ENCODE results near the gene CEP43. TPM values are rescaled to one million over a fixed set of nuclear protein-coding genes. Genes with fewer than 3 reads are reported as not detected.

Gene CEP43
- total RNA-seq, 5 donors from 2014 or later (not counting 1 experiment from before 2014, with no cell fraction given): 12.3 to 15.9 (median 14.8) TPM

GRCh38 chr6:166998256-166999144, 697 bp upstream of the CEP43 start:
- ATAC-seq (replicated peaks in 1 of 4) (peak; percentile 4 to 6 (median 4)), DNase-seq (peak in 14 of 35 experiments; percentile 0 to 18 (median 5))
- ChIA-PET POLR2A (no interaction called here), CTCF (interaction anchor here (0.9 to 1.7 kb wide), 6 partner anchors 9 to 211 kb away, joined by 3 to 27 read pairs (median 4); no protein-coding TSS in a partner anchor)
- no peaks in the 10 kb centered on the region for H3K9me3 Mint-ChIP-seq
- peaks cover 0 to 8% of the 10 kb centered on the region in 2 donors for H3K36me3 ChIP-seq (ENCODE audit: control insufficient read depth in 2 of 2, extremely low read depth in 1 of 2, insufficient read depth in 1 of 2, low read length in 1 of 2)
- peak overlapping the region in 1 of 2 donors; percentile 72 for H3K27ac Mint-ChIP-seq
- peak overlapping the region; percentile 84 to 89 (median 85) for H3K4me3 Mint-ChIP-seq
- H3K9me3 ChIP-seq: no peaks in the 10 kb centered on the region
- no peaks in the 10 kb centered on the region for H3K27me3 ChIP-seq (replicated peaks in 1 of 2; ENCODE audit: control insufficient read depth in 2 of 2, extremely low read depth in 1 of 2, insufficient read depth in 2 of 2, low read length in 1 of 2)
- peak overlapping the region; percentile 95 to 98 for H3K4me3 ChIP-seq (ENCODE audit: control insufficient read depth in 1 of 2, extremely low read depth in 1 of 2, low read length in 1 of 2)
- H3K27ac ChIP-seq (ENCODE audit: low read length): peak overlapping the region; percentile 24
- peaks cover 6 to 19% of the 10 kb centered on the region in 2 experiments for H3K4me1 ChIP-seq (ENCODE audit: control insufficient read depth in 1 of 2, extremely low read depth in 1 of 2, insufficient read depth in 2 of 2, low read length in 2 of 2)
- H3K4me1 Mint-ChIP-seq: peaks cover 30 to 38% (median 30%) of the 10 kb centered on the region in 3 donors
- peaks cover 9% of the 10 kb centered on the region for H3K36me3 Mint-ChIP-seq
- WGBS (ENCODE audit: insufficient coverage): under 1% methylated on average over 94 of the region's 96 CpGs
- H3K27me3 Mint-ChIP-seq: no peaks in the 10 kb centered on the region

DNA sequence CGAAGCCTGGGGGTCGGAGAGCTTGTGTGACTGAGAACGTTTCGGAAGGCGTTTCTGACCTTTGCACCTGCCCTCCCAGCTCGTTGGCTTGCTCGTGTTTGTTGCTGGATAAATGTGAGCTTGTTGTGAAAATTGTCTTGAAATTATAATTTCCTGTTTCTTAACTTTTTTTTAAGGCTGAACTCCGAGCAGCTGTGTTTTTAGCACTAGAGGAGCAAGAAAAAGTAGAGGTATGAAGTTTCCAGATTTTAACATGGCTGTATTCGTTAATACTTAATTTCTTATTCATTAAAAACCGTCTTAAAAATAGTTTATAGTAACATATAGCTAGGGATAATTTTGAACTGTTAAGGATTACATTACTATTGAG, 672 bp downstream of the CEP43 start:
- H3K27ac ChIP-seq (ENCODE audit: low read length): no peak overlapping the region
- Mint-ChIP-seq H3K27ac (peak overlapping the region; percentile 72 to 75), H3K27me3 (no peaks in the 10 kb centered on the region), H3K4me3 (peak overlapping the region; percentile 83 to 88 (median 85)), H3K36me3 (peaks cover 8% of the 10 kb centered on the region), H3K9me3 (no peaks in the 10 kb centered on the region), H3K4me1 (peaks cover 30 to 40% (median 32%) of the 10 kb centered on the region in 3 donors)
- peaks cover 0 to 11% of the 10 kb centered on the region in 2 donors for H3K36me3 ChIP-seq (ENCODE audit: control insufficient read depth in 2 of 2, extremely low read depth in 1 of 2, insufficient read depth in 1 of 2, low read length in 1 of 2)
- ChIA-PET POLR2A (interaction anchor here (0.6 to 1.1 kb wide), 2 partner anchors 44 to 406 kb away, joined by 3 to 4 read pairs; no protein-coding TSS in a partner anchor), CTCF (interaction anchor here (0.8 to 1.7 kb wide), 10 partner anchors 10 to 619 kb away, joined by 3 to 27 read pairs (median 4); no protein-coding TSS in a partner anchor)
- peaks cover 6 to 19% of the 10 kb centered on the region in 2 experiments for H3K4me1 ChIP-seq (ENCODE audit: control insufficient read depth in 1 of 2, extremely low read depth in 1 of 2, insufficient read depth in 2 of 2, low read length in 2 of 2)
- DNase-seq (peak in 5 of 35 experiments; percentile 1 to 35 (median 4)), ATAC-seq (replicated peaks in 1 of 4) (no peak)
- H3K27me3 ChIP-seq (replicated peaks in 1 of 2; ENCODE audit: control insufficient read depth in 2 of 2, extremely low read depth in 1 of 2, insufficient read depth in 2 of 2, low read length in 1 of 2): no peaks in the 10 kb centered on the region
- no peaks in the 10 kb centered on the region for H3K9me3 ChIP-seq
- peak overlapping the region; percentile 82 to 98 for H3K4me3 ChIP-seq (ENCODE audit: control insufficient read depth in 1 of 2, extremely low read depth in 1 of 2, low read length in 1 of 2)
- 0% methylated on average over 1 of the region's 10 CpGs for WGBS (ENCODE audit: insufficient coverage)

- no peaks in the 10 kb centered on the region for H3K27me3 Mint-ChIP-seq
- Histone ChIP-seq H3K4me3 (ENCODE audit: control insufficient read depth in 1 of 2, extremely low read depth in 1 of 2, low read length in 1 of 2) (no peak overlapping the region), H3K27ac (ENCODE audit: low read length) (no peak overlapping the region), H3K36me3 (ENCODE audit: control insufficient read depth in 2 of 2, extremely low read depth in 1 of 2, insufficient read depth in 1 of 2, low read length in 1 of 2) (peaks cover 2 to 15% of the 10 kb centered on the region in 2 donors), H3K9me3 (no peaks in the 10 kb centered on the region), H3K4me1 (ENCODE audit: control insufficient read depth in 1 of 2, extremely low read depth in 1 of 2, insufficient read depth in 2 of 2, low read length in 2 of 2) (peaks cover 6 to 19% of the 10 kb centered on the region in 2 experiments), H3K27me3 (replicated peaks in 1 of 2; ENCODE audit: control insufficient read depth in 2 of 2, extremely low read depth in 1 of 2, insufficient read depth in 2 of 2, low read length in 1 of 2) (no peaks in the 10 kb centered on the region)
- DNase-seq: no peak
- H3K4me1 Mint-ChIP-seq: peaks cover 31 to 40% (median 34%) of the 10 kb centered on the region in 3 donors
- peak overlapping the region in 1 of 2 donors; percentile 44 for H3K27ac Mint-ChIP-seq
- no CpG with 5 or more reads among the region's 2 CpGs for WGBS (ENCODE audit: insufficient coverage)
- H3K9me3 Mint-ChIP-seq: no peaks in the 10 kb centered on the region
- ChIA-PET POLR2A (no interaction called here), CTCF (interaction anchor here (1.1 to 1.2 kb wide), 3 partner anchors 141 to 620 kb away, joined by 3 to 8 read pairs (median 7); no protein-coding TSS in a partner anchor)
- no peak for ATAC-seq (replicated peaks in 1 of 4)
- H3K4me3 Mint-ChIP-seq: peak overlapping the region; percentile 83 to 88 (median 85)
- H3K36me3 Mint-ChIP-seq: peaks cover 13% of the 10 kb centered on the region
Observed at GRCh38 chr6:167000759-167001158, 1.6 kb downstream of the CEP43 start.

GRCh38 chr6:167005350-167006159, 6.4 kb downstream of the CEP43 start:
- Histone ChIP-seq H3K27me3 (replicated peaks in 1 of 2; ENCODE audit: control insufficient read depth in 2 of 2, extremely low read depth in 1 of 2, insufficient read depth in 2 of 2, low read length in 1 of 2) (no peaks in the 10 kb centered on the region), H3K4me3 (ENCODE audit: control insufficient read depth in 1 of 2, extremely low read depth in 1 of 2, low read length in 1 of 2) (no peak overlapping the region), H3K4me1 (ENCODE audit: control insufficient read depth in 1 of 2, extremely low read depth in 1 of 2, insufficient read depth in 2 of 2, low read length in 2 of 2) (peaks cover 2 to 6% of the 10 kb centered on the region in 2 experiments), H3K27ac (ENCODE audit: low read length) (no peak overlapping the region), H3K9me3 (no peaks in the 10 kb centered on the region), H3K36me3 (ENCODE audit: control insufficient read depth in 2 of 2, extremely low read depth in 1 of 2, insufficient read depth in 1 of 2, low read length in 1 of 2) (peaks cover 6 to 37% of the 10 kb centered on the region in 2 donors)
- ChIA-PET CTCF (interaction anchor here in 1 of 2 donors (2.2 kb wide), 1 partner anchor 16 kb away, joined by 6 read pairs; no protein-coding TSS in a partner anchor), POLR2A (interaction anchor here in 1 of 2 donors (0.5 kb wide), 1 partner anchor 27 kb away, joined by 11 read pairs; no protein-coding TSS in a partner anchor)
- no peaks in the 10 kb centered on the region for H3K27me3 Mint-ChIP-seq
- peaks cover 17 to 19% (median 18%) of the 10 kb centered on the region in 3 donors for H3K4me1 Mint-ChIP-seq
- DNase-seq (no peak), ATAC-seq (replicated peaks in 1 of 4) (no peak)
- H3K4me3 Mint-ChIP-seq: no peak overlapping the region
- no peaks in the 10 kb centered on the region for H3K9me3 Mint-ChIP-seq
- 97% methylated on average over 5 of the region's 12 CpGs for WGBS (ENCODE audit: insufficient coverage)
- H3K27ac Mint-ChIP-seq: no peak overlapping the region
- H3K36me3 Mint-ChIP-seq: peaks cover 42% of the 10 kb centered on the region

- no peak for ATAC-seq (replicated peaks in 1 of 4)
- no CpG with 5 or more reads among the region's 4 CpGs for WGBS (ENCODE audit: insufficient coverage)
- ChIA-PET CTCF (interaction anchor here in 1 of 2 donors (0.6 kb wide), 1 partner anchor 8 kb away, joined by 3 read pairs; no protein-coding TSS in a partner anchor), POLR2A (no interaction called here)
- Mint-ChIP-seq H3K9me3 (no peaks in the 10 kb centered on the region), H3K36me3 (peaks cover 56% of the 10 kb centered on the region), H3K4me3 (no peak overlapping the region), H3K4me1 (peaks cover 4 to 11% (median 5%) of the 10 kb centered on the region in 3 donors), H3K27ac (no peak overlapping the region), H3K27me3 (no peaks in the 10 kb centered on the region)
- peaks cover 6 to 46% of the 10 kb centered on the region in 2 donors for H3K36me3 ChIP-seq (ENCODE audit: control insufficient read depth in 2 of 2, extremely low read depth in 1 of 2, insufficient read depth in 1 of 2, low read length in 1 of 2)
- DNase-seq: no peak
- H3K4me1 ChIP-seq (ENCODE audit: control insufficient read depth in 1 of 2, extremely low read depth in 1 of 2, insufficient read depth in 2 of 2, low read length in 2 of 2): no peaks in the 10 kb centered on the region
- H3K27me3 ChIP-seq (replicated peaks in 1 of 2; ENCODE audit: control insufficient read depth in 2 of 2, extremely low read depth in 1 of 2, insufficient read depth in 2 of 2, low read length in 1 of 2): no peaks in the 10 kb centered on the region
- no peak overlapping the region for H3K27ac ChIP-seq (ENCODE audit: low read length)
- H3K4me3 ChIP-seq (ENCODE audit: control insufficient read depth in 1 of 2, extremely low read depth in 1 of 2, low read length in 1 of 2): no peak overlapping the region
- no peaks in the 10 kb centered on the region for H3K9me3 ChIP-seq
Observed at GRCh38 chr6:167007985-167008384, 8.8 kb downstream of the CEP43 start.
